Activated CD8-positive, alpha-beta memory T cell treated with anti-CD3 and anti-CD28 coated beads, Interleukin-2, amount 10 ng/mL, durations not matched to agents 7 days and 5 days (primary cell): ENCODE results near the gene ADK. TPM values are rescaled to one million over a fixed set of nuclear protein-coding genes. Genes with fewer than 3 reads are reported as not detected.

Experiments
- ATAC-seq: fragments of 150-1000 bp; cut with Tn5 transposase; one replicate; pipeline ENCODE4 v1.10.0; 2021; ENCODE audit warnings: moderate library complexity
- CTCF ChIA-PET: fragments of 350-600 bp; sonication (Branson Sonifier 250); formaldehyde crosslinking; loops from one replicate; lab custom pipeline; 2021; ENCODE audit warnings: antibody characterized with exemption; lab: Charles Lee
- DNase-seq: peaks from one replicate; pipeline ENCODE4 v3.0.0-alpha.2; 2020
- H3K27ac Mint-ChIP-seq: one replicate; pipeline ENCODE4 v1.8.0; 2021; ENCODE audit warnings: mild to moderate bottlenecking, mixed read lengths
- H3K27me3 Mint-ChIP-seq: one replicate; pipeline ENCODE4 v1.8.0; 2021; ENCODE audit warnings: mixed read lengths
- H3K36me3 Mint-ChIP-seq: one replicate; pipeline ENCODE4 v1.8.0; 2021; ENCODE audit warnings: mild to moderate bottlenecking, mixed read lengths
- H3K4me1 Mint-ChIP-seq: one replicate; pipeline ENCODE4 v1.8.0; 2021; ENCODE audit warnings: mixed read lengths
- H3K4me3 Mint-ChIP-seq: one replicate; pipeline ENCODE4 v1.8.0; 2021; ENCODE audit warnings: mild to moderate bottlenecking, moderate library complexity, mixed read lengths
- H3K9me3 Mint-ChIP-seq: one replicate; pipeline ENCODE4 v1.8.0; 2022; ENCODE audit warnings: low read depth, mixed read lengths
- total RNA-seq, 2 experiments: library from RNA; stranded (reverse); gene quantifications; one replicate each; pipeline ENCODE4 v1.2.3, GENCODE V29; 2021

ADK gene
- total RNA-seq, 2 experiments from 2014 or later, result 38.3 to 46.2 TPM

- H3K27me3 Mint-ChIP-seq, result no peaks in the 10 kb centered on the region
- DNase-seq (no peak), ATAC-seq (no peak)
- CTCF ChIA-PET, result interaction anchor here (1.0 to 1.7 kb wide), 7 partner anchors 23 to 96 kb away, joined by 3 to 7 read pairs (median 3); no protein-coding TSS in a partner anchor
- H3K36me3 Mint-ChIP-seq, result peaks cover 5% of the 10 kb centered on the region
- no peak overlapping the region for H3K27ac Mint-ChIP-seq
- H3K4me3 Mint-ChIP-seq, result no peak overlapping the region
- H3K9me3 Mint-ChIP-seq, result no peaks in the 10 kb centered on the region
- H3K4me1 Mint-ChIP-seq, result peaks cover 28% of the 10 kb centered on the region
These were observed 1.1 kb downstream of the ADK start for GRCh38 chr10:74151879-74152722.

- Mint-ChIP-seq H3K27me3 (no peaks in the 10 kb centered on the region), H3K4me1 (peaks cover 24% of the 10 kb centered on the region), H3K4me3 (no peak overlapping the region), H3K9me3 (no peaks in the 10 kb centered on the region), H3K27ac (no peak overlapping the region), H3K36me3 (peaks cover 2% of the 10 kb centered on the region)
- ATAC-seq (no peak), DNase-seq (no peak)
- CTCF ChIA-PET, result no interaction called here
These were observed 2.1 kb downstream of the ADK start for GRCh38 chr10:74153123-74153522.

DNA sequence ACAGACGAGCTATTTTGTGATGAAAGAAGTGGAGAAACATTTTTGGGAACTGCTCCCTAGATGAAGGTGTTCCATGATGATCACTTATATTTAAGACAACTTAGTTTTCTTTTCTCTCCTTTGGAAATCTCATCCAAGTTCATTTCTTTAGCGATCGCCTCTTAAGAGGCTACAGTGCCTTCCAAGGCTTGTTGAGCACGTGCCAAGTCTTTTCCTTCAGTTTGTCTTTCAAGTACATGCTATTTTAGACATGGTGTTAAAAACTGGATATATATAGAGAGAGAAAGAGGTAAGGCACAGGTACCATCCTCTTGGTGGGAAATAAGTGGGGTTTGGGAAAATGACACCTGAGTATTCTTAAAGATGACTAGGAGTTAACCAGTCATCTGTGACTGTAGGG is 2.7 kb downstream of the ADK start:
- ATAC-seq (no peak), DNase-seq (no peak)
- H3K27me3 Mint-ChIP-seq, result no peaks in the 10 kb centered on the region
- peaks cover 19% of the 10 kb centered on the region for H3K4me1 Mint-ChIP-seq
- H3K36me3 Mint-ChIP-seq, result no peaks in the 10 kb centered on the region
- H3K4me3 Mint-ChIP-seq, result no peak overlapping the region
- no peaks in the 10 kb centered on the region for H3K9me3 Mint-ChIP-seq
- CTCF ChIA-PET, result no interaction called here
- H3K27ac Mint-ChIP-seq, result no peak overlapping the region

- Mint-ChIP-seq H3K9me3 (no peaks in the 10 kb centered on the region), H3K27ac (no peak overlapping the region), H3K27me3 (no peaks in the 10 kb centered on the region), H3K4me1 (peaks cover 18% of the 10 kb centered on the region), H3K36me3 (peaks cover 1% of the 10 kb centered on the region), H3K4me3 (no peak overlapping the region)
- ATAC-seq, result no peak
- no peak for DNase-seq
- CTCF ChIA-PET, result no interaction called here
These were observed 5.9 kb downstream of the ADK start for GRCh38 chr10:74156919-74157289.

DNA sequence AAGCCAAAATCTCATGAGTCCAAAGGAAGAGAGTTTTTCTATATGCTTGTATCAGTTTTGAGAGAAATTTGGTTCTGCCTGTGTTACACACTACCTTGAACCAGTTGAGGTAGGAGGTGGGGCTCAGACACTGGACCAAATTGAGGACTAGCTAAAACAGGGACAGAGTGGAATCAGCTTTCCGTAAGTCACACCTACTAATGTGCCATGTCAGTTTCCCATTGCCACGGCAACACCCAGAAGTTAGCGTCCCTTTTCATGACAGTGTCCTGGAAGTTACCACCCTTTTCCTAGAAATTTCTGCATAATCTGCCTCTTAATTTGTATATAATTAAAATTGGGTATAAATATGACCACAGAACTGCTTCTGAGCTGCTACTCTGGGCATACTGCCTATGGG is 9.0 kb downstream of the ADK start:
- Mint-ChIP-seq H3K27ac (no peak overlapping the region), H3K4me3 (no peak overlapping the region), H3K27me3 (no peaks in the 10 kb centered on the region), H3K9me3 (no peaks in the 10 kb centered on the region), H3K4me1 (peaks cover 6% of the 10 kb centered on the region), H3K36me3 (peaks cover 5% of the 10 kb centered on the region)
- CTCF ChIA-PET, result no interaction called here
- DNase-seq, result no peak
- ATAC-seq, result no peak

DNA sequence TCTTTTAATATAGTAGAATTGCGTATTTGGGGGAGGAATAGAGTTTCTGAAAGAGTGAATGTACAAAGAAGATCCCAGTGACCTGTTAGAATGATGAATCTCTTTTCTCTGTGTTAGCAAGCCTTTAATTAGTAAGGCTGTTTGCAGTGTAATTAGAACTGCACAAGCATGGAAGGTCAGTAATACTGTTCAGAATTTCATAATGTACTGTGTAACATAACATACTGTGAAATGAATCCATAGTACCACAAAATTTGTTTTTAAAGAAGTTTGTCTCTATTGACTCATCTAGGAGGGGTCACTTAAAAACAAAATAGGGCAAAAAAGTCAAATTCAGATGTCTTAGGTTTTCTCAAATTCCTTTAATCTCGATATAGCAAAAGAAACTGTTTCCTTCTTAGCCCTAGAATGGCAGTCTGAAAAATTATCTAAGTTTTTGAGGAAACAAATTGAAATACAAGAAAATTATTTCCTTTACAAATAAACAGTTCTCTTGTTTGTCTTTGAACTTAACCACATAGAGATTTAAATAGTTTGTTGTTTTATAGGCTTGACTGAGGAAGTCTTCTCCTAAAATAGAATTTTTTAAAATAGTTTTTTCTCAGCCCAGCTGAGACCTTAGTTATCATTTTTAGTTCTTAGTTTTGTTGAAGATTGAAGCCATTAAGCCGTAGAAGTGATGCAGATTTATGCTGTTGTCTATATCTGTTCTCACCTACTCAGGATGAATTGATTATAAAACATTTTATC is 12.5 kb downstream of the ADK start:
- no peak overlapping the region for H3K27ac Mint-ChIP-seq
- CTCF ChIA-PET, result no interaction called here
- no peaks in the 10 kb centered on the region for H3K9me3 Mint-ChIP-seq
- peaks cover 5% of the 10 kb centered on the region for H3K36me3 Mint-ChIP-seq
- H3K4me1 Mint-ChIP-seq, result peaks cover 14% of the 10 kb centered on the region
- DNase-seq (no peak), ATAC-seq (no peak)
- no peak overlapping the region for H3K4me3 Mint-ChIP-seq
- H3K27me3 Mint-ChIP-seq, result no peaks in the 10 kb centered on the region

GRCh38 chr10:74164716-74165529 is 13.9 kb downstream of the ADK start:
- Mint-ChIP-seq H3K9me3 (no peaks in the 10 kb centered on the region), H3K27ac (peak overlapping the region; percentile 37), H3K36me3 (peaks cover 5% of the 10 kb centered on the region), H3K4me3 (no peak overlapping the region), H3K4me1 (peaks cover 17% of the 10 kb centered on the region), H3K27me3 (no peaks in the 10 kb centered on the region)
- DNase-seq (no peak), ATAC-seq (no peak)
- CTCF ChIA-PET, result no interaction called here

- Mint-ChIP-seq H3K4me1 (peaks cover 17% of the 10 kb centered on the region), H3K4me3 (no peak overlapping the region), H3K27ac (no peak overlapping the region), H3K36me3 (peaks cover 4% of the 10 kb centered on the region), H3K9me3 (no peaks in the 10 kb centered on the region), H3K27me3 (no peaks in the 10 kb centered on the region)
- CTCF ChIA-PET, result interaction anchor here (1.3 kb wide), 1 partner anchor 24 kb away, joined by 5 read pairs; no protein-coding TSS in a partner anchor
- ATAC-seq (no peak), DNase-seq (no peak)
These were observed 14.5 kb downstream of the ADK start for GRCh38 chr10:74165530-74165901.

- no peaks in the 10 kb centered on the region for H3K27me3 Mint-ChIP-seq
- H3K4me1 Mint-ChIP-seq, result peaks cover 17% of the 10 kb centered on the region
- CTCF ChIA-PET, result interaction anchor here (0.8 kb wide), 1 partner anchor 13 kb away, joined by 3 read pairs; no protein-coding TSS in a partner anchor
- H3K27ac Mint-ChIP-seq, result no peak overlapping the region
- H3K4me3 Mint-ChIP-seq, result no peak overlapping the region
- DNase-seq, result no peak
- no peak for ATAC-seq
- H3K9me3 Mint-ChIP-seq, result no peaks in the 10 kb centered on the region
- H3K36me3 Mint-ChIP-seq, result peaks cover 1% of the 10 kb centered on the region
These were observed 16.4 kb downstream of the ADK start for GRCh38 chr10:74167443-74167842.

DNA sequence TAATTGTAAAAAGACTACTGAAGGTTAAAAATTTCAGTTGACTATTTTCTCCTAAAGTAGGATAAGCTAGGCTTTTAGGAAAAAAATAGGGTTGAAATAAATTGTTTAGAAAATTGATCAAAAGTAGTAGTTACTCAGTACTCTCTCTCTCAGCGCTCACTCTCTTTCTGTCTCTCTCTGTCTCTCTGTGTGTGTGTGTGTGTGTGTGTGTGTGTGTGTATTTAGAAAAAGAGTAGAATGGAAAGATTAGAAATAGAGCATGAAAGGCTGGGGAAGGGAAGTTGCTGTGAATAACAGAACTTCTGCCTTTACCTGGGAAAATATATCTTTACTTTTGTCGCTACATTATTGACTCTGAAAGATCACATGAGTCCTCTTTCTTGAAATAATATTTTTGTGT is 20.6 kb downstream of the ADK start:
- Mint-ChIP-seq H3K27me3 (no peaks in the 10 kb centered on the region), H3K36me3 (no peaks in the 10 kb centered on the region), H3K9me3 (no peaks in the 10 kb centered on the region), H3K4me1 (peaks cover 12% of the 10 kb centered on the region), H3K27ac (no peak overlapping the region), H3K4me3 (no peak overlapping the region)
- DNase-seq (no peak), ATAC-seq (no peak)
- CTCF ChIA-PET, result interaction anchor here (0.6 kb wide), 1 partner anchor 38 kb away, joined by 3 read pairs; no protein-coding TSS in a partner anchor

DNA sequence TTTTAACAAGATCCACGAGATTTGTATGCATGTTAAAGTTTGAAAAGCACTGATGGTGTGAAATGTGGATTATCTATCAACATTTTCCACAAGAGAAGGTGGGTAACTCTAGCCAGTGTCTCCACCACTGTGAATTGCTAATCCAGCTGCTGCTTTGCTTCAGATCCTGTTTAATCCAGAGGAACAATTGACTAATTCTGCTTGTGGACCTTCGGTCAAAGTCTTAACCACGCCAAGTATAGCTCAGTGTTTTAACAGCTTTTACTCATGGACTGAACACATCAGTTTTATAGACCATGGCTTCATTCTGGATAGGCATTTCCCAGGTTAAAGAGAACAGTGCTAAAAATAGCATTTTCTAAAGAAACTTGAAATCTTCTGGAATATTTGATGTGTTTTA is 23.5 kb downstream of the ADK start:
- CTCF ChIA-PET, result interaction anchor here (0.9 kb wide), 1 partner anchor 23 kb away, joined by 3 read pairs; the partner anchor contains the start of gene ADK
- H3K27me3 Mint-ChIP-seq, result no peaks in the 10 kb centered on the region
- no peaks in the 10 kb centered on the region for H3K9me3 Mint-ChIP-seq
- H3K4me1 Mint-ChIP-seq, result peaks cover 28% of the 10 kb centered on the region
- no peak for ATAC-seq
- H3K27ac Mint-ChIP-seq, result no peak overlapping the region
- H3K36me3 Mint-ChIP-seq, result peaks cover 1% of the 10 kb centered on the region
- no peak for DNase-seq
- no peak overlapping the region for H3K4me3 Mint-ChIP-seq

DNA sequence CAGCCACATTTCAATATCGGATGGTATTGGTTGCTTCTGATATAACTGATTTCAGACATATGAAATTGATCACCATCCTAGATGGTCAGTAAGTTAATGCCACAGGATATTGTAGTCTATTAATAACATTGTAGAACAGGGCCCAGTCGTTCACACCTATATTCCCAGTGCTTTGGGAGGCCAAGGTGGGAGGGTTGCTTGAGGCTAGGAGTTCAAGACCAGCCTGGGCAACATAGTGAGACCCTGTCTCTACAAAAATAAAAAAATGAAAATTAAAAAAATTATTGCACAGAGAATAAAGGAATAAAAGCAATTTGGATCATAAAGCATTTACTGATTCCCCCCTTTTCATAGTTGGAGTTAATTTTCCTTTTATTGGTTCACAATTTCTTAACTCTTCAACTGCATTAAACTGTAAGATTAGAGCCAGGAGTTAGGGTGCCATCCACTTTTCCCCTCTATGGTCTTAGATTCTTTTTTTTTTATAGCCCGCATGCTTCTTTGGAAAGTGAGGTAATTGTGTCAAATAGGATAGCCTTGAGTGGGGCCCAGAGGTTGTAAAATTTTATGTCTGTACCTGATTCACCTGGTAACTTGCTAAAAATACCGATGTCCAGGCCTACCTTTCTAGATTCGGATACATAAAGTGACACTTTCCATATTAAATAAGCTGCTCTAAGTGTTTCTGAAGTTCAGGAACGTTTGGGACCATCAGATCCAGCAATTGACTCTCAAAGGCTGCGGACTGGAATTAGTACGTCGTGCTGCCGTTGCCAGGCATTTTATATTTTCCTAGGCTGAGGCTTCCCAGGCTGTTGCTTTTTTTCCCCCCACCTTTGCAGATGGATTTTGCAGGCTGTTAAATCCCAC is 24.7 kb downstream of the ADK start:
- Mint-ChIP-seq H3K27ac (peak overlapping the region; percentile 96), H3K4me3 (peak overlapping the region; percentile 91), H3K27me3 (no peaks in the 10 kb centered on the region), H3K9me3 (no peaks in the 10 kb centered on the region), H3K36me3 (peaks cover 3% of the 10 kb centered on the region), H3K4me1 (peaks cover 34% of the 10 kb centered on the region)
- DNase-seq, result no peak
- CTCF ChIA-PET, result interaction anchor here (0.8 to 3.2 kb wide), 4 partner anchors 12 to 25 kb away, joined by 3 to 12 read pairs (median 4); partner anchors contain the start of genes ADK and AP3M1
- no peak for ATAC-seq
